Neural crest cell (in vitro differentiated cells): ENCODE data around the gene ROBO2. TPM values are rescaled to one million over a fixed set of nuclear protein-coding genes. Genes with fewer than 3 reads are reported as not detected.

Experiments
- DNase-seq: peaks from one replicate; pipeline ENCODE4 v3.0.0; 2021; ENCODE audit warnings: low read depth, mixed read lengths, low spot score
- H3K27ac Mint-ChIP-seq: one replicate; pipeline ENCODE4 v1.8.0; 2021; ENCODE audit warnings: mild to moderate bottlenecking, mixed read lengths; ENCODE audit not compliant: unreplicated experiment
- H3K27me3 Mint-ChIP-seq: 2 replicates; pipeline ENCODE4 v1.8.0; 2021; ENCODE audit warnings: low read depth, mild to moderate bottlenecking, mixed read lengths
- H3K36me3 Mint-ChIP-seq: 2 replicates; pipeline ENCODE4 v1.8.0; 2021; ENCODE audit warnings: low read depth, mild to moderate bottlenecking, mixed read lengths
- H3K4me1 Mint-ChIP-seq: 2 replicates; pipeline ENCODE4 v1.8.0; 2021; ENCODE audit warnings: mixed read lengths
- H3K4me3 Mint-ChIP-seq: one replicate; pipeline ENCODE4 v1.8.0; 2021; ENCODE audit warnings: mild to moderate bottlenecking, mixed read lengths
- H3K9me3 Mint-ChIP-seq: 2 replicates; pipeline ENCODE4 v1.8.0; 2021; ENCODE audit warnings: mixed read lengths
- CTCF ChIP-seq: fragments of 200-600 bp; sonication (generic); conservative IDR thresholded peaks from 2 replicates; pipeline ENCODE4 v1.5.0; 2021; ENCODE audit warnings: antibody characterized with exemption, mild to moderate bottlenecking
- total RNA-seq: library from RNA; stranded (reverse); gene quantifications from 2 replicates; pipeline ENCODE4 v1.2.1, GENCODE V29; 2021

ROBO2 gene
- total RNA-seq, 1 donor from 2014 or later = 27.9 TPM

GRCh38 chr3:77601823-77602415 lies 562.0 kb downstream of the ROBO2 start:
- no peaks in the 10 kb centered on the region for H3K4me1 Mint-ChIP-seq
- H3K27ac Mint-ChIP-seq = no peak overlapping the region
- no peak overlapping the region for H3K4me3 Mint-ChIP-seq
- no peak for TF ChIP-seq CTCF
- peaks cover 8% of the 10 kb centered on the region for H3K36me3 Mint-ChIP-seq
- H3K9me3 Mint-ChIP-seq = peaks cover 4% of the 10 kb centered on the region
- no peak for DNase-seq
- no peaks in the 10 kb centered on the region for H3K27me3 Mint-ChIP-seq

- no peak for DNase-seq
- Mint-ChIP-seq H3K27me3 (no peaks in the 10 kb centered on the region), H3K36me3 (peaks cover 8% of the 10 kb centered on the region), H3K4me1 (no peaks in the 10 kb centered on the region), H3K27ac (peak overlapping the region; percentile 85), H3K4me3 (no peak overlapping the region), H3K9me3 (peaks cover 4% of the 10 kb centered on the region)
- TF ChIP-seq CTCF = no peak
Measured at GRCh38 chr3:77602722-77603121, 562.8 kb downstream of the ROBO2 start.

GRCh38 chr3:77605308-77605707 lies 565.4 kb downstream of the ROBO2 start:
- DNase-seq = no peak
- peaks cover 8% of the 10 kb centered on the region for H3K36me3 Mint-ChIP-seq
- H3K27ac Mint-ChIP-seq = no peak overlapping the region
- no peak for TF ChIP-seq CTCF
- no peak overlapping the region for H3K4me3 Mint-ChIP-seq
- no peaks in the 10 kb centered on the region for H3K27me3 Mint-ChIP-seq
- peaks cover 6% of the 10 kb centered on the region for H3K9me3 Mint-ChIP-seq
- no peaks in the 10 kb centered on the region for H3K4me1 Mint-ChIP-seq

GRCh38 chr3:77605865-77606264 lies 566.0 kb downstream of the ROBO2 start:
- H3K27ac Mint-ChIP-seq = no peak overlapping the region
- no peak for TF ChIP-seq CTCF
- no peak for DNase-seq
- peaks cover 8% of the 10 kb centered on the region for H3K36me3 Mint-ChIP-seq
- no peak overlapping the region for H3K4me3 Mint-ChIP-seq
- H3K9me3 Mint-ChIP-seq = peaks cover 6% of the 10 kb centered on the region
- H3K27me3 Mint-ChIP-seq = no peaks in the 10 kb centered on the region
- H3K4me1 Mint-ChIP-seq = no peaks in the 10 kb centered on the region

GRCh38 chr3:77606372-77606771 lies 566.5 kb downstream of the ROBO2 start:
- H3K27ac Mint-ChIP-seq = no peak overlapping the region
- no peaks in the 10 kb centered on the region for H3K4me1 Mint-ChIP-seq
- DNase-seq = no peak
- no peak for TF ChIP-seq CTCF
- no peak overlapping the region for H3K4me3 Mint-ChIP-seq
- H3K27me3 Mint-ChIP-seq = no peaks in the 10 kb centered on the region
- peaks cover 8% of the 10 kb centered on the region for H3K36me3 Mint-ChIP-seq
- peaks cover 6% of the 10 kb centered on the region for H3K9me3 Mint-ChIP-seq
